GM19238 (cell line): Measurements from ENCODE around the gene GRHPR.
"Not testable (repeated sequence)": the region's sequence is repeated elsewhere in the genome, so short reads cannot be mapped to it uniquely, and the experiment has no call there.

Source experiments
- DNase-seq: peaks from one replicate; pipeline ENCODE4 v3.0.0; 2011; ENCODE audit warnings: low spot score; ENCODE audit not compliant: insufficient read length

Gene GRHPR

DNA sequence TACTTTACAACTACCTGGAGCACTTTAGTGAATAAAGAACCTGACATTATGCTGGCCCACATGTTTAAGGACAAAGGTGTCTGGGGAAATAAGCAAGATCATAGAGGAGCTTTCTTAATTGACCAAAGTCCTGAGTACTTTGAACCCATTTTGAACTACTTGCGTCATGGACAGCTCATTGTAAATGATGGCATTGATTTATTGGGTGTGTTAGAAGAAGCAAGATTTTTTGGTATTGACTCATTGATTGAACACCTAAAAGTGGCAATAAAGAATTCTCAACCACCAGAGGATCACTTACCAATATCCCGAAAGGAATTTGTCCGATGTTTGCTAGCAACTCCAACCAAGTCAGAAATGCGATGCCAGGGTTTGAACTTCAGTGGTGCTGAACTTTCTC, 54.9 kb downstream of the GRHPR start:
- not testable (repeated sequence) for DNase-seq

DNA sequence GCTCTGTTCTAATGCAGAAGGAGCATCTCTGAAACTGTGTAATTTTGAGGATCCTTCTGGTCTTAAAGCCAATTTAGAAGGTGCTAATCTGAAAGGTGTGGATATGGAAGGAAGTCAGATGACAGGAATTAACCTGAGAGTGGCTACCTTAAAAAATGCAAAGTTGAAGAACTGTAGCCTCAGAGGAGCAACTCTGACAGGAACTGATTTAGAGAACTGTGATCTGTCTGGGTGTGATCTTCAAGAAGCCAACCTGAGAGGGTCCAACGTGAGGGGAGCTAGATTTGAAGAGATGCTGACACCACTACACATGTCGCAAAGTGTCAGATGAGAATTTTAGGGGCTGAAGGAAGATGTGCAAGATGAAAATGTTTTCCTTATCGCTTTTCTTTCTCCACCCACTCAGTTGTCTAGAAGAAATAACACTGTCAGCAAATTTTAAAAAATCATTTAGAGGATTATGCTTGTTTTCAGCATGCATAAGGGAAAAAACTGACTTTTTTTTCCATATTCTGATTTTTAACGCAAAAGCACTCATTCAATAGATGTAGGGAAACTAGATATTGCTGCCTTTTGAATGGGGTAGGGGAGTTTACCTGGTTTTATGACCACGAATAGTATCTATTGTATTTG, 55.6 kb downstream of the GRHPR start:
- DNase-seq = not testable (repeated sequence)

DNA sequence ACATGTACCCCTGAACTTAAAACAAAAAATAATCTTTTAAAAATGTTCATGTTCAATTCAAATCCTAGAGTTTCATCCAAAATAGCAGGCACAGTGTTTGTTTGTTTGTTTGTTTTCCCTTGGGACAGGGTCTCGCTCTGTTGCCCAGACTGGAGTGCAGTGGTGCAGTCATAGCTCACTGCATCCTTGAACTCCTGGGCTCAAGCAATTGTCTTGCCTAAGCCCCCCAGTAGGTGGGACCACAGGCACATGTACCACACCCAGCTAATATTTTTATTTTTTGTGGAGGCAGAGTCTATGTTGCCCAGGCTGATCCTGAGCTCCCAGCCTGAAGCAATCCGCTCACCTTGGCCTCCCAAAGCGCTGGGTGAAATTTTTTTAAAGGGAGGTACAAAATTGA, 58.3 kb downstream of the GRHPR start:
- no peak for DNase-seq

DNA sequence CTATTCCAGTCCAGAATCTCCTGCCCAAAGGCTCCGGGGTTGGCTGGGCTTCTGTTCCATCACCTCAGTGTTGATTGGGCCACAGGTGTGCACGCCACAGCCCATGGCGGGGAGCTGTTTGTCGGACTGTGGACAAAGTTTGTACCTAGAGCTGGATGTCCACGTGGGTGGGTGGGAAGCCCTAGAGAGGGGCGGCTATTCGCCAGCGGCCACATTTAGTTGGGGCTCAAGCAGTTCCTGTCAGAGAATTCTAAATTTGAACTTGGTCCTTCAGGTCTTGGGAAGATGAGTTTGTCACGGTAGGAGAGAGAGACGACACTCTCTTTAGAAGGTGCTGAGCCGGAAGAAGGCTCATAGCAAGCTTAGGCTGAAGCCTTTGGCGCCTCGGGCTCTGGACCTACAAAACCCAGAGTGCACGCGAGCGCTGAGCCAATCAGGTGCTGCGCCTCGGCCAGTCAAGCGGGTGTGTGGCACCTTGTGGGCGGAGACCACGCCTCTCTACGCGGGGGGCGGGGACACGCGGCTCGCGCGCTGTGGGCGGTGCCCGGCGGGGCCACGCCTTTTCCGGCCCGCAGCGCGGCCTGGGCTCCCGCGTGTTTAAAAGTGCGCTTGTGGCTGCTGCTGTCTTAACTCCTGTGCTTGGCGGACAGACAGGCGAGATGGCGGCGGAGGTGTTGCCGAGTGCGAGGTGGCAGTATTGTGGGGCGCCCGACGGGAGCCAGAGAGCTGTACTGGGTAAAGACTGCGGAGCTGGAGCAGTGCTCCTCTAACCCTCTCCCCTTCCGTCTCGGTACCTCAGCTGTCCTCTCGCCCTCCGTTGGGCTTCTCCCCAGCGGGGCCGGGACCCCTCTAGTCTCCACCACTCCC, 63.1 kb downstream of the GRHPR start, which contains the start of gene POLR1E:
Gene POLR1E, plus strand, starts transcription at position 560 of the 867 bp plus-strand sequence. Its CDS starts 100 bp downstream, at position 660.
- DNase-seq = peak; percentile 98

DNA sequence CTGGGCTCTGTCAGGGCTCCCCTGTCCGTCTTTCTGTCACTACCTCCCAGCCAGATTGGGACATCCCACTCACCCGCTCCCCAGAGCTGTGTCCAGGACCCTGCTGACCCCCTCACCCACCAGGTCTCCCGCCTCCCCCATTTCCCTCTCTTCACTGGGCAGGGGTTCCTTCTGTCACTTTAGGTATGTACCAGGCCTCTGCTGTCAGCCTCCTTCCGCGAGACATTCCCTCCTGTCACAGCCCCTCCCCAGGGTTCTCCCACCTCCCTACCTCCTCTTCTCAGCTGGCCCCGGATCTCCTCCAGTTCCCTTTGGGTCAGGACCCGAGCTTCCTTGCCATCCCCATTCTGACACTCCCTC, 63.7 kb downstream of the GRHPR start:
- DNase-seq = no peak
